ENCODE results near the gene DGKD. TPM values are rescaled to one million over a fixed set of nuclear protein-coding genes. Genes with fewer than 3 reads are reported as not detected.

Gene DGKD
- total RNA-seq, 2 experiments from 2014 or later = 147 to 156 TPM

DNA sequence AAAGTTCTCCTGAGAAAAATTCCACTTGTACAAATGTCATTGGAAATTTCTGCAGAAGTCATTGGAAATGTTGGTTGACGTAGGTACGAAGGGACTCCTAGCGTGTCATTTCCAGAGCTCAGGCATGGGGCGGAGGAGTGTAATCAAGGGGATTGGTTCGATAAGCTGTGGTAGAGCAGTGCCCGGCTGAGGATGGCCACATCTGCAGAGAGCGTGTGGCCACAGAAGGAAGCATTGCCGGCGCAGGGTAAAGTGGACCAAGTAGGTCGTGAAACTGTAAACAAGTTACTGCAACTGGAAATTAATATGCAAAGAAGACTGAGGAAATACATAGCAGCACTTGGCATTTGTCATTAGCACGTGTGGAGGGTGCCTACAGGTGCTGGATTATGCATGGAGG, 101.8 kb downstream of the DGKD start:
- Histone ChIP-seq H3K36me3 (ENCODE audit: insufficient read depth, low read length) (peaks cover 94% of the 10 kb centered on the region), H3K27ac (ENCODE audit: low read depth in 1 of 2, low read length in 2 of 2) (no peak overlapping the region), H3K9me3 (ENCODE audit: control insufficient read depth in 1 of 2, insufficient read depth in 1 of 2, low read length in 2 of 2) (no peaks in the 10 kb centered on the region), H3K4me3 (ENCODE audit: low read length) (no peak overlapping the region), H3K27me3 (ENCODE audit: control insufficient read depth in 1 of 2, insufficient read depth in 2 of 2, low read length in 2 of 2) (no peaks in the 10 kb centered on the region), H3K4me1 (ENCODE audit: insufficient read depth, low read length) (no peaks in the 10 kb centered on the region)
- Mint-ChIP-seq H3K4me1 (ENCODE audit: low read depth) (no peaks in the 10 kb centered on the region), H3K4me3 (no peak overlapping the region), H3K36me3 (ENCODE audit: low read depth) (peaks cover 95% of the 10 kb centered on the region), H3K27me3 (no peaks in the 10 kb centered on the region), H3K27ac (no peak overlapping the region), H3K9me3 (no peaks in the 10 kb centered on the region)
- CTCF ChIA-PET = no interaction called here
- intact Hi-C loops (cut with DNase I, micrococcal nuclease) = no loop called here
- ATAC-seq (ENCODE audit: poor library complexity) (no peak), DNase-seq (no peak)
- TF ChIP-seq, protein P1, sequence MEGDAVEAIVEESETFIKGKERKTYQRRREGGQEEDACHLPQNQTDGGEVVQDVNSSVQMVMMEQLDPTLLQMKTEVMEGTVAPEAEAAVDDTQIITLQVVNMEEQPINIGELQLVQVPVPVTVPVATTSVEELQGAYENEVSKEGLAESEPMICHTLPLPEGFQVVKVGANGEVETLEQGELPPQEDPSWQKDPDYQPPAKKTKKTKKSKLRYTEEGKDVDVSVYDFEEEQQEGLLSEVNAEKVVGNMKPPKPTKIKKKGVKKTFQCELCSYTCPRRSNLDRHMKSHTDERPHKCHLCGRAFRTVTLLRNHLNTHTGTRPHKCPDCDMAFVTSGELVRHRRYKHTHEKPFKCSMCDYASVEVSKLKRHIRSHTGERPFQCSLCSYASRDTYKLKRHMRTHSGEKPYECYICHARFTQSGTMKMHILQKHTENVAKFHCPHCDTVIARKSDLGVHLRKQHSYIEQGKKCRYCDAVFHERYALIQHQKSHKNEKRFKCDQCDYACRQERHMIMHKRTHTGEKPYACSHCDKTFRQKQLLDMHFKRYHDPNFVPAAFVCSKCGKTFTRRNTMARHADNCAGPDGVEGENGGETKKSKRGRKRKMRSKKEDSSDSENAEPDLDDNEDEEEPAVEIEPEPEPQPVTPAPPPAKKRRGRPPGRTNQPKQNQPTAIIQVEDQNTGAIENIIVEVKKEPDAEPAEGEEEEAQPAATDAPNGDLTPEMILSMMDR (IDR thresholded peaks at IDR 0.05) = no peak
- POLR2A ChIA-PET = interaction anchor here (0.6 kb wide), 1 partner anchor 173 kb away, joined by 3 read pairs; no protein-coding TSS in a partner anchor

DNA sequence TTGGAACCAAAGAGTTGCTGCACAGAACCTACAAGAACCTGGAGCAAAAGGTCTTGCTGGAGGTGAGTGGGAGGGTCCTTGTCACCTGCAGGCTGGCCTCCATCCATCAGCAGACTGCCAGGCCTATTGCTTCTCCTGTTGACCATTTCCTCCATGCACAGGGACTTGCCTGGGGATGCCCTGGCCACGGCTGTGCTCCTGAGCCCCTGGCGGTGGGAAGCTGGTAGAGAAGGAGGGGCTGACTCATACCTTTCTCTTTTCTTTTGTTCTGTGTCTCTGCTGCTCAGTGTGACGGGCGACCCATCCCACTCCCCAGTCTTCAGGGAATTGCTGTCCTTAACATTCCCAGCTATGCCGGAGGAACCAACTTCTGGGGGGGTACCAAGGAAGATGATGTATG, 102.6 kb downstream of the DGKD start:
- CTCF ChIA-PET = interaction anchor here (1.2 kb wide), 1 partner anchor 14 kb away, joined by 3 read pairs; no protein-coding TSS in a partner anchor
- no peak for DNase-seq
- Histone ChIP-seq H3K4me1 (ENCODE audit: insufficient read depth, low read length) (no peaks in the 10 kb centered on the region), H3K27ac (ENCODE audit: low read depth in 1 of 2, low read length in 2 of 2) (no peak overlapping the region), H3K9me3 (ENCODE audit: control insufficient read depth in 1 of 2, insufficient read depth in 1 of 2, low read length in 2 of 2) (no peaks in the 10 kb centered on the region), H3K36me3 (ENCODE audit: insufficient read depth, low read length) (peaks cover 94% of the 10 kb centered on the region), H3K4me3 (ENCODE audit: low read length) (no peak overlapping the region), H3K27me3 (ENCODE audit: control insufficient read depth in 1 of 2, insufficient read depth in 2 of 2, low read length in 2 of 2) (no peaks in the 10 kb centered on the region)
- TF ChIP-seq, protein P1 (IDR thresholded peaks at IDR 0.05) = no peak
- no peak for ATAC-seq (ENCODE audit: poor library complexity)
- intact Hi-C loops (cut with DNase I, micrococcal nuclease) = no loop called here
- Mint-ChIP-seq H3K36me3 (ENCODE audit: low read depth) (peaks cover 95% of the 10 kb centered on the region), H3K4me1 (ENCODE audit: low read depth) (no peaks in the 10 kb centered on the region), H3K27me3 (no peaks in the 10 kb centered on the region), H3K4me3 (no peak overlapping the region), H3K27ac (no peak overlapping the region), H3K9me3 (no peaks in the 10 kb centered on the region)
- POLR2A ChIA-PET = no interaction called here

DNA sequence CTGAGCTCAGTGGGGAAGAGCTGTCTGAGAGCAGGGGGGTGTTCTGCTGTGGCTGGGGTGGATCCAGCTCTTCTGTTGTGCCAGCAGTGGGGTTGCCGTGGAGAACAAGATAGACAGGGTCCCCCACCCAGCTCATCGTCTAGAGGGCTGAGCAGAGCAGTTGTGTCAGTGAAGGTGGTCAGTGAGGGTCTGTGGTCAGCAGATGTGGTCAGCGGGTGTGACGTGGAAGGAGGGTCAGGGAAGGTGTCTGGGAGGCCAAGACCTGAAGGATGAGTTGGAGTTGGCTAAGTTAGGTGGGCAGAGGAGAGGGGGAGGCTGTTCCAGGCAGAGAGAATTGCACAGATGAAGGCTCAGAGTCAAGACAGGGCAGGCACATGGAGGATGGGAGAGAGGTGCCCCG, 103.1 kb downstream of the DGKD start:
- CTCF ChIA-PET = interaction anchor here (1.2 kb wide), 1 partner anchor 14 kb away, joined by 3 read pairs; no protein-coding TSS in a partner anchor
- H3K27ac Mint-ChIP-seq = no peak overlapping the region
- POLR2A ChIA-PET = no interaction called here

More for the DNA sequence above, 103.1 kb downstream of the DGKD start:
- intact Hi-C loops (cut with DNase I, micrococcal nuclease) = no loop called here
- Histone ChIP-seq H3K4me1 (ENCODE audit: insufficient read depth, low read length) (no peaks in the 10 kb centered on the region), H3K27ac (ENCODE audit: low read depth in 1 of 2, low read length in 2 of 2) (no peak overlapping the region), H3K36me3 (ENCODE audit: insufficient read depth, low read length) (peaks cover 94% of the 10 kb centered on the region), H3K4me3 (ENCODE audit: low read length) (no peak overlapping the region), H3K27me3 (ENCODE audit: control insufficient read depth in 1 of 2, insufficient read depth in 2 of 2, low read length in 2 of 2) (no peaks in the 10 kb centered on the region), H3K9me3 (ENCODE audit: control insufficient read depth in 1 of 2, insufficient read depth in 1 of 2, low read length in 2 of 2) (no peaks in the 10 kb centered on the region)
- no peak for ATAC-seq (ENCODE audit: poor library complexity)
- no peak for DNase-seq
- Mint-ChIP-seq H3K4me1 (ENCODE audit: low read depth) (no peaks in the 10 kb centered on the region), H3K9me3 (no peaks in the 10 kb centered on the region), H3K36me3 (ENCODE audit: low read depth) (peaks cover 95% of the 10 kb centered on the region), H3K27me3 (no peaks in the 10 kb centered on the region), H3K4me3 (no peak overlapping the region)
- TF ChIP-seq, protein P1 (IDR thresholded peaks at IDR 0.05) = no peak

Measured in CD4-positive, alpha-beta T cell (primary cell).